Psoas muscle (tissue), 8 donors: Measurements from ENCODE around the gene CLCN2. TPM values are rescaled to one million over a fixed set of nuclear protein-coding genes. Genes with fewer than 3 reads are reported as not detected.

ENCODE experiments used
- ATAC-seq, 4 donors: fragments of 200-7000 bp; cut with Tn5 transposase; one replicate each; pipeline ENCODE4 v1.9.1; 2020; ENCODE audit warnings: moderate library complexity in 3 of 4, mild to moderate bottlenecking in 2 of 4
- DNase-seq, 2 donors: peaks; one replicate each; pipeline ENCODE4 v3.0.0-alpha.2; 2020
- H3K27ac ChIP-seq: fragments of 200-600 bp; one replicate; pipeline ENCODE4 v1.8.0; 2022
- H3K27me3 ChIP-seq, 3 donors: fragments of 200-600 bp in 1 of 3; one replicate each; pipeline versions ENCODE4 v1.6.1 to v1.8.0; 2013 to 2022; ENCODE audit warnings: low read length in 2 of 3, mild to moderate bottlenecking in 2 of 3, moderate library complexity in 1 of 3; ENCODE audit not compliant: insufficient read depth in 3 of 3
- H3K36me3 ChIP-seq, 2 donors: fragments of 200-600 bp in 1 of 2; one replicate each; pipeline versions ENCODE4 v1.6.1 to v1.8.0; 2013 to 2022; ENCODE audit warnings: low read depth in 1 of 2, mild to moderate bottlenecking in 1 of 2, moderate library complexity in 1 of 2; ENCODE audit not compliant: insufficient read depth in 1 of 2
- H3K4me1 ChIP-seq: fragments of 200-600 bp; one replicate; pipeline ENCODE4 v1.8.0; 2022
- H3K4me3 ChIP-seq: fragments of 200-600 bp; one replicate; pipeline ENCODE4 v1.8.0; 2022; ENCODE audit warnings: mild to moderate bottlenecking
- H3K9me3 ChIP-seq: fragments of 200-600 bp; one replicate; pipeline ENCODE4 v1.8.0; 2022
- CTCF ChIP-seq: fragments of 200-600 bp; IDR thresholded peaks from one replicate; pipeline ENCODE4 v1.8.0; 2022; ENCODE audit warnings: antibody characterized with exemption
- WGBS, 3 donors: extraction: QIAGEN DNeasy Blood & Tissue Kit; methylation state at CpG; one replicate each; pipeline versions ENCODE4 v1.1.6 to v1.1.7; 2013; 5-methylcytosine and 5-hydroxymethylcytosine counted together
- intact Hi-C, 2 donors: fragments of 100-400 bp; cut with DNase I; formaldehyde crosslinking; loops; one replicate each; pipeline versions ENCODE4 v1.11.0 to v1.14.2; 2022
- polyA plus RNA-seq, 3 donors: library from polyadenylated mRNA; stranded (reverse); fragments of 200-250 nt; gene quantifications; one replicate each; pipeline ENCODE4 v1.2.3, GENCODE V29; 2013
- total RNA-seq, 4 donors: library from RNA; stranded (reverse); fragmentation: NEBNext Ultra II Directional in 2 of 4; extraction: Animal tissue kit (Norgen Biotek cat#: 25700) in 2 of 4; gene quantifications; one replicate each; pipeline versions ENCODE4 v1.2.1 to v1.2.4, GENCODE V29; 2021 to 2023
- donor health status: healthy with polysubstance abuse.
- donor health status: DM: no; HTN: no; CAD: no; lungs with moderate emphysema.
- donor health status: Bipolar disorder and iron deficiency.
- donor health status: healthy.
- donor health status: DM: yes; HTN: yes; CAD: no.
- donor health status: DM: no; HTN: no; CAD: no.
- donor health status: DM: no; HTN: no; CAD: no.
- donor health status: DM: yes; HTN: yes; CAD: no.

The CLCN2 gene
- total and polyA plus RNA-seq, 7 donors: 0.64 to 2.8 (median 1.6) TPM

- ATAC-seq (no peak), DNase-seq (no peak)
- H3K4me3 ChIP-seq: no peak overlapping the region
- TF ChIP-seq CTCF: no peak
- H3K36me3 ChIP-seq: peaks cover 0 to 26% of the 10 kb centered on the region in 2 donors
- H3K27me3 ChIP-seq: no peaks in the 10 kb centered on the region
- no peak overlapping the region for H3K27ac ChIP-seq
- no peaks in the 10 kb centered on the region for H3K4me1 ChIP-seq
- intact Hi-C loops: no loop called here
- H3K9me3 ChIP-seq: no peaks in the 10 kb centered on the region
- WGBS, 3 donors: 77 to 86% (median 79%) methylated on average over 8 of the region's 8 CpGs
Measured at GRCh38 chr3:184388936-184389230, 27.5 kb upstream of the CLCN2 start.

DNA sequence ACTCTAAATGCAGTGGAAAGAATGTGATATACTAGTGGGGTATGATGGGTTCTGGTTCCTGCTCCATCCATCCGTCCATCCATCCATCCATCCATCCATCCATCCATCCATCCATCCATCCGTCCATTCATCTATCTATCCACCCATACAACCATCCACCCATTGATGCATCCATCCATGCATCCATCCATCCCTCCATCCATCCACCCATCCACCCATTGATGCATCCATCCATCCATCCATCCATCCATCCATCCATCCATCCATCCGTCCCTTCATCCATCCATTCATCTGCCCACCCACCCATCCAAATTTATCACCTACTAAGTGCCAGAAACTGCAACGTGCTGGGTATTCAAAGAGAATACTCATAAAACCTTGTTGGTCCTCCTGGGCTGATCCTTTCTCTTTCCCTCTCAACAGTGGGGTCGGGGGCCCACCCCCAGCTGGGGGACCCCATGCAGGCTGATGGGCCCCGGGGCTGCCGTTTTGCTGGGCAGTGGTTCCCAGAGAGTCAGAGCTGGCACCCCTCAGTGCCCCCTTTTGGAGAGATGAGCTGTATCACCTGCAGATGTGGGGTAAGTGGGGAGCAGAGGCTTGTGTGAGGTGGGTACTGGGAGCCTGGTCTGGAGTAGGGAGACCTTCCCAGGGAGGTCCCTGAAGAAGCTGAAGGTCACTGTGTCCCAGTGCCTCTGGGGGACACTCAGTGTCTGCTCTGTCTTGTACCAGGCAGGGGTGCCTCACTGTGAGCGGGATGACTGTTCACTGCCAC is 26.9 kb upstream of the CLCN2 start:
- Histone ChIP-seq H3K27ac (no peak overlapping the region), H3K36me3 (peaks cover 0 to 26% of the 10 kb centered on the region in 2 donors), H3K4me3 (no peak overlapping the region), H3K4me1 (no peaks in the 10 kb centered on the region), H3K27me3 (no peaks in the 10 kb centered on the region), H3K9me3 (no peaks in the 10 kb centered on the region)
- DNase-seq (no peak), ATAC-seq (no peak)
- WGBS, 3 donors: 74 to 81% (median 77%) methylated on average over 8 of the region's 8 CpGs
- no peak for TF ChIP-seq CTCF
- intact Hi-C loops: no loop called here

DNA sequence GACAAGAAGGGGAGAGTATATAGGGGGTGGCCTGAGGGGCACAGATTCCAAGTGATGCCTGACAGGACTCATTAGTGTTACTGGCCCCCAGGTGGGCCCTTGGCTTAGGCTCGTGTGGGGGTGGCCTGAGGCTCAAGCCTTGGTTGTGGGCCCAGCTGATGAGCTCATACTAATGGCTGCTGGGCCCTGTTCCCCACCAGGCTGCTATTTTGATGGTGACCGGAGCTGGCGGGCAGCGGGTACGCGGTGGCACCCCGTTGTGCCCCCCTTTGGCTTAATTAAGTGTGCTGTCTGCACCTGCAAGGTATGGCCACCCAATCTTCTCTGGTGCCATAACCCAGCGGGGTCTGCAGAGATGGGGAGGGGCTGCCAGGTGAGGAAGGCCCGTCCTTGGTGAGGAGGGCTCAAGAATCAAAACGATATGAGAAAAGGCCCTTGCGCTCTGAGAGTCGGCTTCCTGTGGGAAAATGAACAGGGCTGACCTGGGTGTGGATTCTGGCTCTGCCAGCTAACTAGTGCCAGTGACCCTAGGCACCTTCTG is 25.8 kb upstream of the CLCN2 start:
- H3K27ac ChIP-seq: no peak overlapping the region
- TF ChIP-seq CTCF: no peak
- no peaks in the 10 kb centered on the region for H3K9me3 ChIP-seq
- ATAC-seq: no peak
- no peak overlapping the region for H3K4me3 ChIP-seq
- intact Hi-C loops: no loop called here
- no peaks in the 10 kb centered on the region for H3K27me3 ChIP-seq
- DNase-seq: no peak
- no peaks in the 10 kb centered on the region for H3K4me1 ChIP-seq
- WGBS, 3 donors: 89 to 95% (median 90%) methylated on average over 11 to 12 of the region's 12 CpGs
- peaks cover 0 to 26% of the 10 kb centered on the region in 2 donors for H3K36me3 ChIP-seq

DNA sequence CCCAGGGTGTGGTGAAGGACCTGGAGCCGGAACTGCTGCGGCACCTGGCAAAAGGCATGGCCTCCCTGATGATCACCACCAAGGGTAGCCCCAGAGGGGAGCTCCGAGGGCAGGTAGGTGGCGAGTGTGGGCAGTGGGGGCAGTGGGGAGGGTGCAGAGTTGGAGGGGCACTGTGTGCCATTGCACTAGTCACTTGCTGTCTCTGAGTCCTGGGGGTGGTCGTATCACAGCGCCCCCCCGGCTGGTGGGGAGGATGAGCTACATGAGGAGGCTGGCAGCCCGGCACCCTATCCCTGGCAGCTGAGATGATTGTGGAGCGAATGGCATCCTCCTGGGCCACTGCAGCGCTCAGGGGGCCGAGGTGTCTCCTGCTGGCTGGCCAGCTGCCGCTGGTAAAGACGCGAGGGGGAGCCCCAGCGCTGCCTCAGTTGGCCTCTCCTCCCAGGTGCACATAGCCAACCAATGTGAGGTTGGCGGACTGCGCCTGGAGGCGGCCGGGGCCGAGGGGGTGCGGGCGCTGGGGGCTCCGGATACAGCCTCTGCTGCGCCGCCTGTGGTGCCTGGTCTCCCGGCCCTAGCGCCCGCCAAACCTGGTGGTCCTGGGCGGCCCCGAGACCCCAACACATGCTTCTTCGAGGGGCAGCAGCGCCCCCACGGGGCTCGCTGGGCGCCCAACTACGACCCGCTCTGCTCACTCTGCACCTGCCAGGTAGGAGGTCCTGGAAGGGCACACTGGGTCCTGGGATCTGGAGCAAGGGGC is 24.8 kb upstream of the CLCN2 start:
- Histone ChIP-seq H3K4me3 (no peak overlapping the region), H3K27me3 (peaks cover 0 to 7% (median 0%) of the 10 kb centered on the region in 3 donors), H3K27ac (no peak overlapping the region), H3K9me3 (no peaks in the 10 kb centered on the region), H3K4me1 (peaks cover 2% of the 10 kb centered on the region), H3K36me3 (peaks cover 0 to 26% of the 10 kb centered on the region in 2 donors)
- TF ChIP-seq CTCF: no peak
- intact Hi-C loops: no loop called here
- WGBS, 3 donors: 77 to 83% (median 80%) methylated on average over 34 to 37 of the region's 37 CpGs
- DNase-seq (no peak), ATAC-seq (no peak)
